NB4 (cell line): ENCODE measurements around the gene EFCC1.

ENCODE experiments used
- MAX ChIP-seq: IDR thresholded peaks from 2 replicates; pipeline ENCODE4 v1.6.1; 2011; ENCODE audit warnings: low read depth, low read length
- POLR2A ChIP-seq: IDR thresholded peaks from 2 replicates; pipeline ENCODE4 v1.6.1; 2011; ENCODE audit warnings: mild to moderate bottlenecking; ENCODE audit not compliant: insufficient read length; ENCODE audit errors: extremely low read depth
- TF ChIP-seq, protein P1 (sequence below): IDR thresholded peaks from one replicate; pipeline ENCODE4 v1.5.1; 2012; ENCODE audit warnings: low read depth, low read length

DNA sequence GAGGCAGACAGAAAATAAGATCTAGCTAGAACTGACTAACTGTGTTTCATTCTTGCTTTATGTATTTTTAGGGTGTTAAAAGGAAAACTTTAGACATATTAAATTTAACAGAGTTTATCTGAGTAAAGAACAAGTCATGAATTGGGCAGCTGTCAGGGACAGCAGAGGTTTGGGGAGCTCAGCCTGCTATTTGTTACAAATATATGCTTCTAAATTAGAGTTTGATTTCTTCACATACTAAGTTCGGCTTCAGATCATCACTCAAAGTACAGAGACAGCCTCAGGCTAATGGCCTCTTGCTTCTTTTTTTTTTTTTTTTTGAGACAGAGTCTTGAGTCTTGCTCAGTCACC is 21.9 kb downstream of the EFCC1 start:
- TF ChIP-seq, protein P1, sequence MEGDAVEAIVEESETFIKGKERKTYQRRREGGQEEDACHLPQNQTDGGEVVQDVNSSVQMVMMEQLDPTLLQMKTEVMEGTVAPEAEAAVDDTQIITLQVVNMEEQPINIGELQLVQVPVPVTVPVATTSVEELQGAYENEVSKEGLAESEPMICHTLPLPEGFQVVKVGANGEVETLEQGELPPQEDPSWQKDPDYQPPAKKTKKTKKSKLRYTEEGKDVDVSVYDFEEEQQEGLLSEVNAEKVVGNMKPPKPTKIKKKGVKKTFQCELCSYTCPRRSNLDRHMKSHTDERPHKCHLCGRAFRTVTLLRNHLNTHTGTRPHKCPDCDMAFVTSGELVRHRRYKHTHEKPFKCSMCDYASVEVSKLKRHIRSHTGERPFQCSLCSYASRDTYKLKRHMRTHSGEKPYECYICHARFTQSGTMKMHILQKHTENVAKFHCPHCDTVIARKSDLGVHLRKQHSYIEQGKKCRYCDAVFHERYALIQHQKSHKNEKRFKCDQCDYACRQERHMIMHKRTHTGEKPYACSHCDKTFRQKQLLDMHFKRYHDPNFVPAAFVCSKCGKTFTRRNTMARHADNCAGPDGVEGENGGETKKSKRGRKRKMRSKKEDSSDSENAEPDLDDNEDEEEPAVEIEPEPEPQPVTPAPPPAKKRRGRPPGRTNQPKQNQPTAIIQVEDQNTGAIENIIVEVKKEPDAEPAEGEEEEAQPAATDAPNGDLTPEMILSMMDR = no peak
- TF ChIP-seq POLR2A (no peak), MAX (no peak)
